ENCODE results near the gene MCM5. TPM values are rescaled to one million over a fixed set of nuclear protein-coding genes. Genes with fewer than 3 reads are reported as not detected.
"Not testable (repeated sequence)": the region's sequence is repeated elsewhere in the genome, so short reads cannot be mapped to it uniquely, and the experiment has no call there.

Gene MCM5
- total and polyA plus RNA-seq, 8 donors = 7.2 to 17.7 (median 12.1) TPM

DNA sequence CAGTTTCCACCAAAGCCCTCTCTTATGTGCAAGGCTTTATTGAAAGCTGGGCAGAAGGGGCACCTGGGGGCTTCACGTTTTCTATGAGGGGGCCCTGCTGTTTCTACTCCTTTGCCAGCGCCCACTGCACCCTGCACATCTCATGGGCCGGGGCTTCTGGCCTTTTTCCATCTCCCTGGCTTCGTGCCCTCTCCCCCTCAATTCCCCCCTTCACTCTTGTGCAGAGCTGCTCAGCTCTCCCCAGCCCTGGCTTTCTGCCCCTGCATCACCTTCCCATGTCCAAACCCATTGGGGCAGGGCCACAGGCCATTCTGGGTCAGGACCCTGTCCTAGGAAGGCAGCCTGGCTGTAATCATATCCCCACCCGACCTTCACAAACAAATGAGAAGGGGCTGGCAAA is 36.5 kb downstream of the MCM5 start:
- WGBS, 2 donors = 70 to 72% methylated on average over 5 of the region's 5 CpGs
- Histone ChIP-seq H3K36me3 (no peaks in the 10 kb centered on the region), H3K4me1 (no peaks in the 10 kb centered on the region), H3K9me3 (no peaks in the 10 kb centered on the region), H3K27ac (no peak overlapping the region), H3K27me3 (no peaks in the 10 kb centered on the region), H3K4me3 (no peak overlapping the region)
- intact Hi-C loops (cut with DNase I) = no loop called here
- FAIRE-seq (no peak), ATAC-seq (no peak), DNase-seq (no peak)
- TF ChIP-seq, protein P1, sequence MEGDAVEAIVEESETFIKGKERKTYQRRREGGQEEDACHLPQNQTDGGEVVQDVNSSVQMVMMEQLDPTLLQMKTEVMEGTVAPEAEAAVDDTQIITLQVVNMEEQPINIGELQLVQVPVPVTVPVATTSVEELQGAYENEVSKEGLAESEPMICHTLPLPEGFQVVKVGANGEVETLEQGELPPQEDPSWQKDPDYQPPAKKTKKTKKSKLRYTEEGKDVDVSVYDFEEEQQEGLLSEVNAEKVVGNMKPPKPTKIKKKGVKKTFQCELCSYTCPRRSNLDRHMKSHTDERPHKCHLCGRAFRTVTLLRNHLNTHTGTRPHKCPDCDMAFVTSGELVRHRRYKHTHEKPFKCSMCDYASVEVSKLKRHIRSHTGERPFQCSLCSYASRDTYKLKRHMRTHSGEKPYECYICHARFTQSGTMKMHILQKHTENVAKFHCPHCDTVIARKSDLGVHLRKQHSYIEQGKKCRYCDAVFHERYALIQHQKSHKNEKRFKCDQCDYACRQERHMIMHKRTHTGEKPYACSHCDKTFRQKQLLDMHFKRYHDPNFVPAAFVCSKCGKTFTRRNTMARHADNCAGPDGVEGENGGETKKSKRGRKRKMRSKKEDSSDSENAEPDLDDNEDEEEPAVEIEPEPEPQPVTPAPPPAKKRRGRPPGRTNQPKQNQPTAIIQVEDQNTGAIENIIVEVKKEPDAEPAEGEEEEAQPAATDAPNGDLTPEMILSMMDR (IDR thresholded peaks at IDR 0.05) = no peak

DNA sequence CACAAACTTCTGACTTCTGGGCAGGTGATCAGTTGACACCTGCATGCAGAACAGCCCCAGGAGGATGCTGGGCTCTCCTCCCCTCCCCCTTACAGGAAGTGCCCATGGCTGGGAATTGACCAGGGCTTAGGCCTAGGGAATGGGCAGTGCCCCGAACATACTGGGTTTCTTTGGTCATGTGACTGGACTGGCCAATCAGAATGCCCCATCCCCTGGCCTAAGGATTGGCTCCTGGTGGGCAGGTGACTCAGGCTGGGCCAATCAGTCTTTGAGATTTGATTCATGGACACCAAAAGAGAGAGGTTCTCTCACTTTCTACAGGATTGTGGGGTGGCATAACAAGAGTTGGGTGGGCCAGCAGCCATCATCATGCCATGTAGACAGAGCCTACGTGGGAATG is 37.1 kb downstream of the MCM5 start:
- Histone ChIP-seq H3K9me3 (no peaks in the 10 kb centered on the region), H3K27me3 (no peaks in the 10 kb centered on the region), H3K36me3 (no peaks in the 10 kb centered on the region), H3K4me1 (no peaks in the 10 kb centered on the region), H3K4me3 (no peak overlapping the region), H3K27ac (no peak overlapping the region)
- intact Hi-C loops (cut with DNase I) = no loop called here
- WGBS, 2 donors = 86 to 94% methylated on average over 2 of the region's 2 CpGs
- no peak for FAIRE-seq
- no peak for ATAC-seq
- TF ChIP-seq, protein P1 (IDR thresholded peaks at IDR 0.05) = no peak
- DNase-seq = no peak

DNA sequence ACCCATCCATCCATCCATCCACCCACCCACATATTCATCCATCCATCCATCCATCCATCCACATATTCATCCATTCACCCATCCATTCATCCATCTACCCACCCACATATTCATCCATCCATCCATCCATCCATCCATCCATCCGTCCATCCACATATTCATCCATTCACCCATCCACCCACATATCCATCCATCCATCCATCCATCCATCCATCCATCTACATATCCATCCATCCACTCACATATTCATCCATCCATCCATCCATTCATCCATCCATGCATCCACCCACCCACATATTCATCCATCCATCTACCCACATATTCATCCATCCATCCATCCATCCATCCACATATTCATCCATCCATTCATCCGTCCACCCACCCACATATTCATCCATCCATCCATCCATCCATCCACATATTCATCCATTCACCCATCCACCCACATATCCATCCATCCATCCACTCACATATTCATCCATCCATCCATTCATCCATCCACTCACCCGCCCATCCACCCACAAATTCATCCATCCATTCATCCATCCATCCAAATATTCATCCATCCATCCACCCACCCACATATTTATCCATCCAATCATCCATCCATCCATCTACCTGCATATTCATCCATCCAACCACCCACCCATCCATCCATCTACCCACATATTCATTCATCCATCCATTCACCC is 38.9 kb downstream of the MCM5 start:
- DNase-seq; H3K36me3 ChIP-seq; H3K9me3 ChIP-seq; H3K4me1 ChIP-seq; intact Hi-C loops (cut with DNase I); H3K27ac ChIP-seq; H3K27me3 ChIP-seq; H3K4me3 ChIP-seq; FAIRE-seq; ATAC-seq: not testable (repeated sequence)
- WGBS, 2 donors = 56 to 77% methylated on average over 3 of the region's 3 CpGs

DNA sequence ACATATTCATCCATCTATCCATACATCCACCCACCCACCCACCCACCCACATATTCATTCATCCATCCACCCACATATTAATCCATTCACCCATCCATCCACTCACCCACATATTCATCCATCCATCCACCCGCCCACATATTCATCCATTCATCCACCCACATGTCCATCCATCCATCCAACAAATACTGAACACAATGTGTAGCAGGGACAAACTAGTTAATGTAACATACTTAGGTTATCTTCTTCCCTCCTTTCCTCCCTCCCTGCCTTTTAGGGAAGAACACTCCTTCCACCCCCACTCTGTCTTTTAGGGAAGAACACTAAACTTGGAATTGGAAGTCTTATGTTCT is 39.4 kb downstream of the MCM5 start:
- DNase-seq (no peak), ATAC-seq (no peak), FAIRE-seq (no peak)
- intact Hi-C loops (cut with DNase I) = no loop called here
- Histone ChIP-seq H3K36me3 (no peaks in the 10 kb centered on the region), H3K4me1 (no peaks in the 10 kb centered on the region), H3K27me3 (no peaks in the 10 kb centered on the region), H3K27ac (no peak overlapping the region), H3K9me3 (no peaks in the 10 kb centered on the region), H3K4me3 (no peak overlapping the region)
- 91 to 100% methylated on average over 1 of the region's 1 CpG for WGBS, 2 donors
- TF ChIP-seq, protein P1 (IDR thresholded peaks at IDR 0.05) = no peak

DNA sequence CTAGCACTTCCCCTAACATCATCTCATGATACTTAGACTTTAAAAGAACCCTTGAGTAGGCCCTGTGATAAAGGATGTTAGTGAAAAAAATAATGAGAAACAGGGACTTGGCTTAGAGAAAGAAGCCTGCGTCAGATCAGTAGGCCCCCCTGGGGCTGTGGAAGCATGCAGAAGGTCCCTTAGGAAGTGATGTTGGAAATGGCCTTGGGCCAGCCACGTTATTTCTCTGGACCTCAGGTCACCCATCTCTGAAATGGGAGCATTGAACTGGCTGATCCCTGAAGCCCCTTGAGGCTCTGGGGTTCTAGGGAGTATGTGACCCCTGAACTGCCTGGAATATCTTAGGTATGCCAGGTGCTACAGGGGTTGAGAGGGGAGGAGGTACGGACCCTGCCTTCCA is 40.2 kb downstream of the MCM5 start:
- no peak overlapping the region for H3K27ac ChIP-seq
- TF ChIP-seq, protein P1 (IDR thresholded peaks at IDR 0.05) = no peak
- WGBS, 2 donors = 76 to 87% methylated on average over 3 of the region's 3 CpGs
- H3K36me3 ChIP-seq = no peaks in the 10 kb centered on the region
- no peak for DNase-seq
- FAIRE-seq = no peak
- H3K4me3 ChIP-seq = no peak overlapping the region
- no peak for ATAC-seq
- no peaks in the 10 kb centered on the region for H3K4me1 ChIP-seq
- intact Hi-C loops (cut with DNase I) = no loop called here
- H3K27me3 ChIP-seq = no peaks in the 10 kb centered on the region
- no peaks in the 10 kb centered on the region for H3K9me3 ChIP-seq

All from pancreas (tissue), 10 donors.